Naive B cell (primary cell): ENCODE measurements around the gene UNG. TPM values are rescaled to one million over a fixed set of nuclear protein-coding genes. Genes with fewer than 3 reads are reported as not detected.

Source experiments
- ATAC-seq, 2 donors: fragments of 150-1000 bp; cut with Tn5 transposase; 2 replicates each; pipeline ENCODE4 v1.10.0; 2021; ENCODE audit warnings: low read depth in 2 of 2, mild to moderate bottlenecking in 2 of 2, moderate library complexity in 2 of 2
- DNase-seq: peaks from one replicate; pipeline ENCODE4 v3.0.0; 2022
- H3K27ac Mint-ChIP-seq, 6 donors: one replicate each; pipeline ENCODE4 v1.8.0; 2020 to 2022; ENCODE audit warnings: mild to moderate bottlenecking in 6 of 6, mixed read lengths in 6 of 6, moderate library complexity in 5 of 6, inconsistent platforms in 2 of 6
- H3K27me3 Mint-ChIP-seq, 3 donors: one replicate each; pipeline ENCODE4 v1.8.0; 2021 to 2022; ENCODE audit warnings: mixed read lengths in 3 of 3, mild to moderate bottlenecking in 1 of 3
- H3K36me3 Mint-ChIP-seq, 2 donors: one replicate each; pipeline ENCODE4 v1.8.0; 2020 to 2022; ENCODE audit warnings: mixed read lengths in 2 of 2, inconsistent platforms in 1 of 2, mild to moderate bottlenecking in 1 of 2
- H3K4me1 Mint-ChIP-seq, 3 donors: one replicate each; pipeline ENCODE4 v1.8.0; 2020 to 2022; ENCODE audit warnings: mixed read lengths in 3 of 3, inconsistent platforms in 1 of 3, mild to moderate bottlenecking in 1 of 3, moderate library complexity in 1 of 3
- H3K4me3 Mint-ChIP-seq, 8 donors: one replicate each; pipeline ENCODE4 v1.8.0; 2020 to 2022; ENCODE audit warnings: mild to moderate bottlenecking in 8 of 8, mixed read lengths in 8 of 8, moderate library complexity in 8 of 8, inconsistent platforms in 2 of 8
- H3K9me3 Mint-ChIP-seq, 7 donors: one replicate each; pipeline ENCODE4 v1.8.0; 2020 to 2022; ENCODE audit warnings: mixed read lengths in 7 of 7, mild to moderate bottlenecking in 5 of 7, inconsistent platforms in 2 of 7, moderate library complexity in 1 of 7
- polyA plus RNA-seq, 6 donors: library from polyadenylated mRNA; unstranded; fragments of 300-500 nt; fragmentation: Illumina TruSeq; gene quantifications; one replicate each; pipeline ENCODE4 v1.2.3, GENCODE V29; 2021; ENCODE audit warnings: low read depth in 6 of 6

UNG gene
- polyA plus RNA-seq, 6 donors from 2014 or later = 13.7 to 25.7 (median 23.1) TPM

DNA sequence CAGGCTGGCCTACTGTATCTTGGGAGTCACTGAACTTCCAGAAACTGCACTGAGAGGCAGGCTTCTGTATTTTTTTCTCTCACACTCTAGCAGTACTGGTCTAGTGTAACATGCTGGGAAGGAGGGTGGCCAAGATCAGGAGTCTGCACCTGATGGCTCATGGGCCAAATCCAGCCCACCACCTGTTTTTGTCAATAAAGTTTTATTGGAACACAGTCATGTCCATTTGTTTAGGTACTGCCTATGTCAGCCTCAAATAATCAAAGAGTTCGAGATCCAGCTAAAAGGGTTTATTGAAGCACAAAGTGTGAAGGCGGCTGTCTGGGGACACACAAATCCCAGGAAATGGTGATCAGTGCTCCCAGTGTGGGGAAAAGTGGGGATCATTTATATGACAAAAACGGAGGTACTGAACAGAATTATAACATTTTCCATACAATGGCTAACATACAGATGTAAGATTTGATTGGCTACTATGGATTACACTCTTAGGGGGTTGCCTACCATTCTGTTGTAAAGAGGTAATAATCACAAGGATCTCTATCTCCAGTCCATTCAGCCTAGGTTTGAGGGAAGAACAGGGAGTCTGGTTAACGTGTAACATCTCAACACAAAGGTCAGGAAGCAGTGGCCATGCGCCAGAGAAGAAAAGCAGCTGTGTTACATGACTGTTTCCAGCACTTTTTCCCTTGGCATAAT, 32.1 kb upstream of the UNG start:
- ATAC-seq (no peak), DNase-seq (no peak)
- Mint-ChIP-seq H3K27me3 (no peaks in the 10 kb centered on the region), H3K27ac (peak overlapping the region in 1 of 6 donors; percentile 45), H3K4me1 (peaks cover 0 to 3% (median 0%) of the 10 kb centered on the region in 3 donors), H3K4me3 (no peak overlapping the region), H3K9me3 (no peaks in the 10 kb centered on the region), H3K36me3 (peaks cover 11 to 13% of the 10 kb centered on the region in 2 donors)

GRCh38 chr12:109065853-109066193, 31.6 kb upstream of the UNG start:
- H3K27me3 Mint-ChIP-seq = no peaks in the 10 kb centered on the region
- peaks cover 11 to 18% of the 10 kb centered on the region in 2 donors for H3K36me3 Mint-ChIP-seq
- DNase-seq = no peak
- peak overlapping the region in 1 of 6 donors; percentile 61 for H3K27ac Mint-ChIP-seq
- no peak for ATAC-seq
- H3K4me3 Mint-ChIP-seq = no peak overlapping the region
- H3K4me1 Mint-ChIP-seq = peaks cover 0 to 3% (median 0%) of the 10 kb centered on the region in 3 donors
- no peaks in the 10 kb centered on the region for H3K9me3 Mint-ChIP-seq

GRCh38 chr12:109069307-109070271, 27.8 kb upstream of the UNG start:
- Mint-ChIP-seq H3K36me3 (peaks cover 32 to 39% of the 10 kb centered on the region in 2 donors), H3K4me3 (no peak overlapping the region), H3K27ac (peak overlapping the region in 3 of 6 donors; percentile 16 to 90 (median 66)), H3K9me3 (no peaks in the 10 kb centered on the region), H3K4me1 (peaks cover 0 to 3% (median 0%) of the 10 kb centered on the region in 3 donors), H3K27me3 (no peaks in the 10 kb centered on the region)
- DNase-seq = no peak
- no peak for ATAC-seq

- Mint-ChIP-seq H3K9me3 (peaks cover 0 to 16% (median 10%) of the 10 kb centered on the region in 7 donors), H3K27me3 (no peaks in the 10 kb centered on the region), H3K27ac (no peak overlapping the region), H3K4me1 (no peaks in the 10 kb centered on the region), H3K36me3 (peaks cover 57 to 62% of the 10 kb centered on the region in 2 donors), H3K4me3 (no peak overlapping the region)
- DNase-seq = no peak
- no peak for ATAC-seq
Measured at GRCh38 chr12:109074866-109075265, 22.5 kb upstream of the UNG start.

GRCh38 chr12:109082751-109083150, 14.6 kb upstream of the UNG start:
- H3K36me3 Mint-ChIP-seq = peaks cover 37 to 42% of the 10 kb centered on the region in 2 donors
- peaks cover 0 to 4% (median 0%) of the 10 kb centered on the region in 3 donors for H3K4me1 Mint-ChIP-seq
- peaks cover 0 to 17% (median 11%) of the 10 kb centered on the region in 7 donors for H3K9me3 Mint-ChIP-seq
- H3K4me3 Mint-ChIP-seq = no peak overlapping the region
- H3K27ac Mint-ChIP-seq = no peak overlapping the region
- ATAC-seq = no peak
- no peak for DNase-seq
- H3K27me3 Mint-ChIP-seq = no peaks in the 10 kb centered on the region

- DNase-seq (no peak), ATAC-seq (no peak)
- H3K9me3 Mint-ChIP-seq = peaks cover 0 to 8% (median 3%) of the 10 kb centered on the region in 7 donors
- peaks cover 0 to 4% (median 0%) of the 10 kb centered on the region in 3 donors for H3K4me1 Mint-ChIP-seq
- H3K36me3 Mint-ChIP-seq = peaks cover 25 to 31% of the 10 kb centered on the region in 2 donors
- H3K27ac Mint-ChIP-seq = no peak overlapping the region
- no peaks in the 10 kb centered on the region for H3K27me3 Mint-ChIP-seq
- H3K4me3 Mint-ChIP-seq = no peak overlapping the region
Measured at GRCh38 chr12:109084425-109084824, 13.0 kb upstream of the UNG start.

DNA sequence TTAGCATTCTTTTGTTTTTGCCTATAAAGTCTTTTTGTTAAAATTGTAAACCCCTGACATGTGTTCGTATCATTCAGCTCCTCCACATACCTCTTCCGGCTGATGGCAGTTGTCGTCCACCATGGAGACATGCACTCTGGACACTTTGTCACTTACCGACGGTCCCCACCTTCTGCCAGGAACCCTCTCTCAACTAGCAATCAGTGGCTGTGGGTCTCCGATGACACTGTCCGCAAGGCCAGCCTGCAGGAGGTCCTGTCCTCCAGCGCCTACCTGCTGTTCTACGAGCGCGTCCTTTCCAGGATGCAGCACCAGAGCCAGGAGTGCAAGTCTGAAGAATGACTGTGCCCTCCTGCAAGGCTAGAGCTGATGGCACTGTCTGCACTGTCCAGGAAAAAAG, 11.8 kb upstream of the UNG start:
- H3K27ac Mint-ChIP-seq = no peak overlapping the region
- DNase-seq = no peak
- ATAC-seq = no peak
- H3K27me3 Mint-ChIP-seq = no peaks in the 10 kb centered on the region
- H3K36me3 Mint-ChIP-seq = peaks cover 14 to 19% of the 10 kb centered on the region in 2 donors
- H3K4me1 Mint-ChIP-seq = peaks cover 0 to 5% (median 4%) of the 10 kb centered on the region in 3 donors
- no peaks in the 10 kb centered on the region for H3K9me3 Mint-ChIP-seq
- H3K4me3 Mint-ChIP-seq = no peak overlapping the region

GRCh38 chr12:109087250-109087649, 10.1 kb upstream of the UNG start:
- Mint-ChIP-seq H3K27ac (peak overlapping the region in 2 of 6 donors; percentile 65 to 73), H3K9me3 (no peaks in the 10 kb centered on the region), H3K27me3 (no peaks in the 10 kb centered on the region), H3K4me1 (peaks cover 6 to 15% (median 14%) of the 10 kb centered on the region in 3 donors), H3K4me3 (no peak overlapping the region), H3K36me3 (peaks cover 7 to 10% of the 10 kb centered on the region in 2 donors)
- ATAC-seq = no peak
- DNase-seq = no peak

DNA sequence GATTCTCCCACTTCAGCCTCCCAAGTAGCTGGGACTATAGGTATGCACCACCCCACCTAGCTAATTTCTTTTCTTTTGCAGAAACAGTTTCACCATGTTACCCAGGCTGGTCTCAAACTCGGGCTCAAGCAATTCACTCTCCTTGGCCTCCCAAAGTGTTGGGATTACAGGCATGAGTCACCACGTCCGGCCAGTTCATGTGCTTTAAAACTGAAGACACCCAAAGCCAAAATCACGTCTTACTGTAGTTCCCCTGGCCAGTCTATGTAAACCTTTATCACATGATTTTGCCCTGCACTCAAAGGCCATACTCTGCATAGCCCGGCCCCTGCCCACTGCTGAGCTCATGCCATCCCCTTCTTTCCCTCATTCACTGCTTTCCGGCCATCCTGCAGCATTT, 8.6 kb upstream of the UNG start:
- no peak for DNase-seq
- H3K9me3 Mint-ChIP-seq = no peaks in the 10 kb centered on the region
- H3K27ac Mint-ChIP-seq = peak overlapping the region in 2 of 6 donors; percentile 43 to 74
- no peak overlapping the region for H3K4me3 Mint-ChIP-seq
- peaks cover 15 to 31% (median 30%) of the 10 kb centered on the region in 3 donors for H3K4me1 Mint-ChIP-seq
- no peaks in the 10 kb centered on the region for H3K27me3 Mint-ChIP-seq
- ATAC-seq = no peak
- peaks cover 0 to 7% of the 10 kb centered on the region in 2 donors for H3K36me3 Mint-ChIP-seq

GRCh38 chr12:109089683-109090082, 7.7 kb upstream of the UNG start:
- no peak for ATAC-seq
- H3K27me3 Mint-ChIP-seq = no peaks in the 10 kb centered on the region
- peaks cover 19 to 35% (median 30%) of the 10 kb centered on the region in 3 donors for H3K4me1 Mint-ChIP-seq
- H3K27ac Mint-ChIP-seq = peak overlapping the region in 3 of 6 donors; percentile 41 to 72 (median 56)
- H3K9me3 Mint-ChIP-seq = no peaks in the 10 kb centered on the region
- H3K4me3 Mint-ChIP-seq = no peak overlapping the region
- DNase-seq = no peak
- H3K36me3 Mint-ChIP-seq = peaks cover 0 to 7% of the 10 kb centered on the region in 2 donors

DNA sequence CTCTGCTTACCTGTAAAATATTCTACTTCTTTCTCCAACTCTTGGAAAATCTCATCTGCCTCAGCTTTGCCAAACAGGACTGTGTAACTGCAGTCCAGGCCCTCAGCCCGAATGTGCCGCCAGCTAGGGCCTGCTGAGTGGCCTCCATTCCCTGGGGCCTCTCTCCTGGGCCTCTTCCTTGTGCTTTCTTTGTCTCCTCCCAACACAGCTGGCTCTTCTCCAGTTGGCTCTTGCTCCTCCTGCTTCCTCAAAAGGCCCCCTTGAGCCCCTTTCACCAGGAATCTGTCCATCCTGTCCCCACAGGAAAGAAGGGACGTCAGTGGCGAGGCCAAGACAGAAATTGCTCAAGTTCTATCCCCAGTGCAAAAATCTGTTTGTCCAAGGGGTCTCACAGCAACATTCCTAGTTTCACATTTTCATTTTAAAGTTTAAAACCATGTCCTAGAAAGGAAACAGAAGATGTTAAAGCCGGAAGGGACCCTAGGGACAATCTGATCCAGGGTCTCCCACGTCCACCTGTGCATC, 4.8 kb upstream of the UNG start:
- ATAC-seq (no peak), DNase-seq (no peak)
- Mint-ChIP-seq H3K27ac (peak overlapping the region; percentile 91 to 97 (median 95)), H3K4me3 (peak overlapping the region; percentile 75 to 95 (median 91)), H3K4me1 (peaks cover 19 to 35% (median 30%) of the 10 kb centered on the region in 3 donors), H3K36me3 (no peaks in the 10 kb centered on the region), H3K27me3 (no peaks in the 10 kb centered on the region), H3K9me3 (no peaks in the 10 kb centered on the region)

- H3K9me3 Mint-ChIP-seq = no peaks in the 10 kb centered on the region
- no peaks in the 10 kb centered on the region for H3K27me3 Mint-ChIP-seq
- DNase-seq (peak; percentile 92), ATAC-seq (peak; percentile 75 to 77)
- H3K27ac Mint-ChIP-seq = peak within 1 kb of the TSS; percentile 91 to 97 (median 95)
- no peaks in the 10 kb centered on the region for H3K36me3 Mint-ChIP-seq
- peak within 1 kb of the TSS; percentile 75 to 95 (median 91) for H3K4me3 Mint-ChIP-seq
- peaks cover 24 to 37% (median 32%) of the 10 kb centered on the region in 3 donors for H3K4me1 Mint-ChIP-seq
Measured at GRCh38 chr12:109093022-109093918, 4.1 kb upstream of the UNG start, which contains the start of gene ALKBH2. Gene ALKBH2, minus strand, starts transcription at chr12:109093472. Its CDS starts 686 bp downstream, at chr12:109092786.
